Effector memory CD4-positive, alpha-beta T cell (primary cell): ENCODE results near the gene UBE3B.

ENCODE experiments used
- DNase-seq, 3 donors: peaks; one replicate each; pipeline ENCODE4 v3.0.0-alpha.2; 2020
- H3K27ac ChIP-seq: 2 replicates; pipeline ENCODE4 v1.7.0; 2013; ENCODE audit warnings: mild to moderate bottlenecking, low read length, moderate library complexity; ENCODE audit not compliant: insufficient read depth, poor library complexity, severe bottlenecking
- H3K27me3 ChIP-seq: replicated peaks from 2 replicates; pipeline ENCODE4 v1.7.0; 2013; ENCODE audit warnings: mild to moderate bottlenecking, low read length; ENCODE audit not compliant: insufficient read depth, control insufficient read depth, poor library complexity, severe bottlenecking
- H3K36me3 ChIP-seq: 2 replicates; pipeline ENCODE4 v1.7.0; 2013; ENCODE audit warnings: mild to moderate bottlenecking, low read length, moderate library complexity; ENCODE audit not compliant: control insufficient read depth, insufficient read depth
- H3K4me1 ChIP-seq: 2 replicates; pipeline ENCODE4 v1.7.0; 2013; ENCODE audit warnings: low read length, mild to moderate bottlenecking; ENCODE audit not compliant: control insufficient read depth, insufficient read depth, poor library complexity, severe bottlenecking
- H3K4me3 ChIP-seq: 2 replicates; pipeline ENCODE4 v1.7.0; 2013; ENCODE audit warnings: low read length, low read depth, mild to moderate bottlenecking; ENCODE audit not compliant: insufficient read depth, poor library complexity, severe bottlenecking
- H3K9me3 ChIP-seq: 2 replicates; pipeline ENCODE4 v1.7.0; 2013; ENCODE audit warnings: mild to moderate bottlenecking, low read length, moderate library complexity; ENCODE audit not compliant: control insufficient read depth

Gene UBE3B

GRCh38 chr12:109482894-109483293 lies 5.5 kb downstream of the UBE3B start:
- H3K36me3 ChIP-seq = peaks cover 44% of the 10 kb centered on the region

DNA sequence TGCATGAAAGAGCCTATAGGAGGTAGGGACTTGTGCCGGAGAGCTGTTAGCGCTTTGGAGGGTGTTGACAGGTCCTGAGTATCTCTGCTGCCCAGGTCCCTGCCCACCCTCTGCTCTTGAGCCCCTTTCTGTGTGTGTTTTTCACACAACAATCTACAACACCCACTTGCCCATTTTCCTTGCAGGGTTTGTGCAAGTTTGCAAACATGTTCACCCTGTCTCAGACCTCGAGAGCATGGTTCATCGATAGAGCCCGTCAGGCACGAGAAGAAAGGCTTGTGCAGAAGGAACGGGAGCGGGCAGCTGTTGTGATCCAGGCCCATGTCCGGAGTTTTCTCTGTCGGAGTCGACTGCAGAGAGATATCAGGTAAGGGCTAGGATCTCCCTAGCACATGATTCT lies 5.9 kb downstream of the UBE3B start:
- no peak overlapping the region for H3K27ac ChIP-seq
- no peaks in the 10 kb centered on the region for H3K27me3 ChIP-seq
- peaks cover 3% of the 10 kb centered on the region for H3K4me1 ChIP-seq
- H3K36me3 ChIP-seq = peaks cover 48% of the 10 kb centered on the region
- DNase-seq = no peak
- H3K9me3 ChIP-seq = no peaks in the 10 kb centered on the region
- H3K4me3 ChIP-seq = no peak overlapping the region

More at GRCh38 chr12:109482894-109483293, 5.5 kb downstream of the UBE3B start:
- DNase-seq = no peak
- Histone ChIP-seq H3K4me3 (no peak overlapping the region), H3K9me3 (no peaks in the 10 kb centered on the region), H3K4me1 (peaks cover 7% of the 10 kb centered on the region), H3K27me3 (no peaks in the 10 kb centered on the region), H3K27ac (no peak overlapping the region)

DNA sequence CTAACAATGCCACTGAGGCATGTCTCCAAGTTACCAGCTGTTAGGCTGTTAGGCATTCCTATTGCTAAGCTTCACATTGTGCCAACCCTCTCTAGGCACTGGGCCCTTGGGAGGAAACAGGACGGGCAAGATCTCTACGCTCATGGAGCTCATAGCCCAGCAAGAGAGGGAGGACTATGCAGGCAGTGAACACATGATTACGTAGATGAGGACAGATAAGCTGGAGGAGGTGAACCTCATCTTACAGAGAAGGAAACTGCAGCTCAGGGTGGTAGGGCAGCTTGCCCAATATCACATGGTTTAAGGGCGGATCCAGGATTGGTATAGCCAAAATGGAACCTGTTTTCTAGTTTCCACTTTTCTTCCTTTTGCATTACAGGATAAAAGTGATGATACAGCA lies 7.8 kb downstream of the UBE3B start:
- peaks cover 67% of the 10 kb centered on the region for H3K36me3 ChIP-seq
- H3K4me3 ChIP-seq = no peak overlapping the region
- no peaks in the 10 kb centered on the region for H3K9me3 ChIP-seq
- no peak for DNase-seq
- no peaks in the 10 kb centered on the region for H3K4me1 ChIP-seq
- H3K27me3 ChIP-seq = no peaks in the 10 kb centered on the region
- no peak overlapping the region for H3K27ac ChIP-seq

DNA sequence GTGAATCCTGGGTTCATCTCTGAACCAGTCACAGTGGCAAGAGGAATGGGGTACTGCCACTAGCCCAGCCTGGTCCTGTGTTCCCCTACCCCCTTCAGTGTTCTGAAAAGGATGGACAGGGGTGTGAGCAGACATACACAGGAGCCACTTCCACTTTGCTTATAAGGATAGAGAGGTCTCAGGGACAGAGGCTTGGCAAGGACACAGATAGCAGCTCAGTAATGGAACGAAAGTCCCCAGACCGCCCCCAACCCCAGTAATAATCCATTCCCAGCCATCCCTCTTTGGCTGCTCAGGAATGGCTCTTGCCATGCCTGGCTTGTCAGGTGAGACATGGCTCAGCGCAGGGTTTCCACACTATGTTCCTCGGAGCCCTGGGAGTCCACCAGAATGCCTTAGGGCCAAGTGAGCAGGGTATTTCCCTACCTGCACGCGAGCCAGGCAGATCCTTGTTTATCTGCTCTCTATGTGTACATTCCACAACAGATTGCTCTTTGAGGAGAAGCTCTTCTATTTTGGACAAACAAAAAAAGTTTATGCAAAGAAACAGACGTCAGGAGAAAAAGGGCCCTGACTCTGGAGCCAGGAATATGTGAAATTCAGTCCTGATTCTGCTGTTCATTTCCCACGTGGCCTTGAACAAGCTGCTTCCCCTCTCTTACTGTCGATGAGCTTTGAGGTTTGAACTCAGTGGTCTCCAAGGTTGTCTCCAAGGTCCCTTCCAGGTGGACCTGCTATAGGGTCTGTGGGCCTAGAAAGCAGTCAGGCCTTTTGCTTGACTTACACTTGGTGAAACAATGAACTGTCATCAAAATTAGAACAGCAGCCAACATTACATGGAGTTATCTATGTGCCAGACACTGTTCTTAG lies 10.0 kb downstream of the UBE3B start:
- peaks cover 76% of the 10 kb centered on the region for H3K36me3 ChIP-seq
- no peak overlapping the region for H3K27ac ChIP-seq
- H3K4me1 ChIP-seq = no peaks in the 10 kb centered on the region
- no peak overlapping the region for H3K4me3 ChIP-seq
- no peak for DNase-seq
- H3K27me3 ChIP-seq = no peaks in the 10 kb centered on the region
- no peaks in the 10 kb centered on the region for H3K9me3 ChIP-seq

- no peak overlapping the region for H3K27ac ChIP-seq
- no peak for DNase-seq
- H3K36me3 ChIP-seq = peaks cover 81% of the 10 kb centered on the region
- no peak overlapping the region for H3K4me3 ChIP-seq
- H3K27me3 ChIP-seq = no peaks in the 10 kb centered on the region
- H3K9me3 ChIP-seq = no peaks in the 10 kb centered on the region
- no peaks in the 10 kb centered on the region for H3K4me1 ChIP-seq
Measured at GRCh38 chr12:109488051-109488665, 10.7 kb downstream of the UBE3B start.

DNA sequence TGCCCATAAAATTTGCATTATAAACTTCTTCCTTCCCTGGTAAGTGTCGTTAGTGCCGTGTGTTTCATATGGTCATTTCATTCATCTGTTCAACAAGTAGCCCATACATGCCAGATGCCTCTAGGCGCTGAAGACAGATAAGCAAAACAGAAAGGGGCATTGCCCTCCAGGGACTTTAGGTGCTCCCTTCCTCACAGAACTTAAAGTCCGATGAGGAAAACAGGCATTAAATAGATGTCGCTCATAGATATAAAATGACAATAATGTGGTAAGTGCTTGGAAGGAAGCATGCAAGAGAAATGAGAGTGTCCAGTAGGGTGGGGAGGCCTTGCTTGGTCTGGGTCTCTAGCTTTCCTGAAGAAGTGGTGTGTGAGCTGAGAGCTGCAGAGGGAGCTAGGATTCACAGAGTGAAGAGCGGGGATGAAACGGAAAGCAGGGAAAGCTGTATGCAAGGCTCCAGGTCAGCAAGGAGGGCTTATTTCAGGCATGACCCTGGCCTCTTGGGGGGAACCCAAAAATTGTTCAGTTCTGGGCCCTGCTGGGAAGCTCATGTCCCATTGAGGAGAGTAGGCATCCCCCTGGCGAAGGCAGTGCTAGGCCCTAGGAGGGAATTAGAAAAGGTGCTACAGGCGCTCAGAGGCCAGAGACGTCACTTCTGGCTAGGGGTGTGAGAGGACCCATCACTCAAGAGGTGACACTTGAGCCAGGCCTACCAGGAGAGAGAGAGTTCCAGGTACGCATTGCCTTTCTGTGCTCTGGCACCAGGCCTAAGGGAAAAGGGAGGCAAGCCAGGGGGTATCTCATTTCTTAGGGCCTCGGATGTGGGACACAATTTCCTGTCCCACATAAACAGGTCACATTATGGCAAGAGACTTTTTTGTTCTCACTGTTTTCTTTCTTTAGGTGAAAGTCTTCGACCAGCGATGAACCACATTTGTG lies 11.9 kb downstream of the UBE3B start:
- Histone ChIP-seq H3K4me3 (no peak overlapping the region), H3K4me1 (no peaks in the 10 kb centered on the region), H3K36me3 (peaks cover 77% of the 10 kb centered on the region), H3K9me3 (no peaks in the 10 kb centered on the region), H3K27ac (no peak overlapping the region), H3K27me3 (no peaks in the 10 kb centered on the region)
- no peak for DNase-seq

- Histone ChIP-seq H3K9me3 (no peaks in the 10 kb centered on the region), H3K27ac (no peak overlapping the region), H3K27me3 (no peaks in the 10 kb centered on the region), H3K4me1 (no peaks in the 10 kb centered on the region), H3K36me3 (peaks cover 79% of the 10 kb centered on the region), H3K4me3 (no peak overlapping the region)
- DNase-seq = no peak
Measured at GRCh38 chr12:109489955-109490565, 12.6 kb downstream of the UBE3B start.

DNA sequence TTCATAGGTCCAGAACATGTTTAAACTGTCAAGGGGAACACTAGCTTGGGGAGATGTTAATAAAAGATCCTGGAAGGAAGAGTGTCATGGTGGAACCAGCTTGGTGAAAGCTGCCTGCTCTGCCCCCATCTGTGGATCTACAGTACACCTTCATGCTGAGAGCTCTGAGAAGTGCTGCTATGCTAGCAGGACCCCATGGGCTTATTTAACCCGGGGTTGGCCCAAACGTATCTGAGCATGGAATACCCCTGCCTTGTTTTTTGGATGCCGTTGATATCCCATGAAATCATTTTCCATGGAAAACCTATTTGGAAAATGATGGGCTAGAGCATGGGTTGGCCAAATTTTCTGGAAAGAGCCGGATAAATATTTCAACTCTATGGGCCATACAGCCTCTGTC lies 14.2 kb downstream of the UBE3B start:
- no peaks in the 10 kb centered on the region for H3K9me3 ChIP-seq
- DNase-seq = no peak
- H3K36me3 ChIP-seq = peaks cover 67% of the 10 kb centered on the region

GRCh38 chr12:109492371-109492770 lies 14.9 kb downstream of the UBE3B start:
- Histone ChIP-seq H3K36me3 (peaks cover 62% of the 10 kb centered on the region), H3K27ac (no peak overlapping the region)

More for the DNA sequence above, 14.2 kb downstream of the UBE3B start:
- H3K27me3 ChIP-seq = no peaks in the 10 kb centered on the region
- no peaks in the 10 kb centered on the region for H3K4me1 ChIP-seq
- no peak overlapping the region for H3K4me3 ChIP-seq
- H3K27ac ChIP-seq = no peak overlapping the region

More at GRCh38 chr12:109492371-109492770, 14.9 kb downstream of the UBE3B start:
- no peak for DNase-seq
- no peaks in the 10 kb centered on the region for H3K4me1 ChIP-seq
- H3K9me3 ChIP-seq = no peaks in the 10 kb centered on the region
- no peak overlapping the region for H3K4me3 ChIP-seq
- H3K27me3 ChIP-seq = no peaks in the 10 kb centered on the region
